Endothelial cell of umbilical vein (primary cell): Measurements from ENCODE around the gene INIP.

ENCODE experiments used
- CTCF ChIP-seq, 2 donors: IDR thresholded peaks; 1 replicate in 1 of 2; 2 replicates in 1 of 2; pipeline ENCODE4 v1.5.1; 2011; ENCODE audit warnings: low read length in 2 of 2, mild to moderate bottlenecking in 2 of 2, moderate library complexity in 2 of 2, control low read depth in 1 of 2, inconsistent platforms in 1 of 2, low read depth in 1 of 2; ENCODE audit not compliant: insufficient read depth in 1 of 2; ENCODE audit errors: extremely low read depth in 1 of 2
- EZH2 ChIP-seq: IDR thresholded peaks from 2 replicates; pipeline ENCODE4 v1.6.1; 2012; ENCODE audit warnings: borderline replicate concordance, low read depth, mild to moderate bottlenecking, moderate library complexity, low read length, inconsistent platforms; ENCODE audit not compliant: severe bottlenecking
- JUN ChIP-seq: IDR thresholded peaks from 2 replicates; pipeline ENCODE4 v1.6.1; 2011; ENCODE audit warnings: borderline replicate concordance, low read depth; ENCODE audit not compliant: insufficient read length, insufficient read depth
- MAX ChIP-seq: IDR thresholded peaks from 2 replicates; pipeline ENCODE4 v1.6.1; 2011; ENCODE audit not compliant: insufficient read depth, insufficient read length
- MYC ChIP-seq: IDR thresholded peaks from one replicate; pipeline ENCODE4 v1.6.1; 2011; ENCODE audit warnings: mild to moderate bottlenecking, low read depth, low read length
- POLR2A ChIP-seq: IDR thresholded peaks from 2 replicates; pipeline ENCODE4 v1.6.1; 2012; ENCODE audit warnings: low read depth, mild to moderate bottlenecking, control low read depth, low read length
- POLR2AphosphoS5 ChIP-seq: IDR thresholded peaks from 2 replicates; pipeline ENCODE4 v1.6.1; 2012; ENCODE audit warnings: low read depth, mild to moderate bottlenecking, control low read depth, low read length, moderate library complexity; ENCODE audit not compliant: insufficient read depth

GRCh38 chr9:112755675-112756074, 37.8 kb upstream of the INIP start:
- TF ChIP-seq CTCF (IDR thresholded peaks at IDR 0.05; ENCODE audit: extremely low read depth in 1 of 2, insufficient read depth in 1 of 2, low read depth in 1 of 2, low read length in 2 of 2) (no peak), POLR2AphosphoS5 (no peak), EZH2 (no peak), POLR2A (no peak), JUN (no peak), MAX (no peak), MYC (no peak)
